Activated CD4-positive, alpha-beta T cell treated with anti-CD3 and anti-CD28 coated beads, Interleukin-2, Interleukin-4, amounts not matched to agents 100 ng/mL and 50 ng/mL, durations not matched to agents 16 hours and 8 hours (primary cell): Measurements from ENCODE around the gene SELENOV.

ENCODE experiments used
- DNase-seq: peaks from one replicate; pipeline ENCODE4 v3.0.0-alpha.2; 2020; ENCODE audit warnings: low spot score

Gene SELENOV

GRCh38 chr19:39520541-39521484 lies 5.9 kb downstream of the SELENOV start:
- no peak for DNase-seq

- DNase-seq = no peak
Observed at GRCh38 chr19:39524495-39524894, 9.6 kb downstream of the SELENOV start.

- no peak for DNase-seq
Observed at GRCh38 chr19:39525205-39525604, 10.3 kb downstream of the SELENOV start.

- DNase-seq = no peak
Observed at GRCh38 chr19:39531834-39532232, 16.9 kb downstream of the SELENOV start.

GRCh38 chr19:39532233-39533002 lies 17.5 kb downstream of the SELENOV start, which contains the start of gene EID2B:
Gene EID2B (minus strand): TSS chr19:39532852. CDS start chr19:39532802, 50 bp downstream.
- peak; percentile 97 for DNase-seq

GRCh38 chr19:39533003-39533512 lies 18.1 kb downstream of the SELENOV start:
- no peak for DNase-seq

GRCh38 chr19:39533791-39534190 lies 18.9 kb downstream of the SELENOV start:
- no peak for DNase-seq

- peak; percentile 33 for DNase-seq
Observed at GRCh38 chr19:39539165-39539517, 24.2 kb downstream of the SELENOV start.

GRCh38 chr19:39539518-39540332 lies 24.8 kb downstream of the SELENOV start, which contains the start of gene EID2:
Gene EID2 (minus strand): TSS chr19:39540161. CDS start chr19:39540079, 82 bp downstream.
- peak; percentile 96 for DNase-seq

GRCh38 chr19:39540333-39540673 lies 25.4 kb downstream of the SELENOV start:
- DNase-seq = no peak

GRCh38 chr19:39542206-39542605 lies 27.3 kb downstream of the SELENOV start:
- DNase-seq = no peak

- DNase-seq = no peak
Observed at GRCh38 chr19:39543477-39543857, 28.5 kb downstream of the SELENOV start.

- no peak for DNase-seq
Observed at GRCh38 chr19:39544226-39544903, 29.4 kb downstream of the SELENOV start.

GRCh38 chr19:39544911-39545310 lies 30.0 kb downstream of the SELENOV start:
- DNase-seq = no peak

GRCh38 chr19:39546599-39546998 lies 31.7 kb downstream of the SELENOV start:
- no peak for DNase-seq

- no peak for DNase-seq
Observed at GRCh38 chr19:39550197-39550596, 35.3 kb downstream of the SELENOV start.

- DNase-seq = no peak
Observed at GRCh38 chr19:39553082-39553652, 38.2 kb downstream of the SELENOV start.

- DNase-seq = no peak
Observed at GRCh38 chr19:39554701-39555311, 39.9 kb downstream of the SELENOV start.

GRCh38 chr19:39555883-39556282 lies 40.9 kb downstream of the SELENOV start:
- DNase-seq = no peak

GRCh38 chr19:39557811-39558623 lies 43.1 kb downstream of the SELENOV start:
- DNase-seq = peak; percentile 19
